ENCODE measurements around the gene ST6GALNAC1. TPM values are rescaled to one million over a fixed set of nuclear protein-coding genes. Genes with fewer than 3 reads are reported as not detected.

The ST6GALNAC1 gene
- total and polyA plus RNA-seq, 2 of the 13 experiments (the other 11 are each of a cell fraction or from before 2014, with no cell fraction given), result not detected

- TF ChIP-seq ZKSCAN5 (CRISPR knock-in tag; IDR thresholded peaks at IDR 0.05) (no peak), MAF1 (CRISPR knock-in tag; IDR thresholded peaks at IDR 0.05; ENCODE audit: borderline replicate concordance) (no peak), PBX3 (CRISPR knock-in tag; IDR thresholded peaks at IDR 0.05; ENCODE audit: borderline replicate concordance) (peak; percentile 61; the same call in 1 of the 2 replicates), ZGPAT (CRISPR knock-in tag; IDR thresholded peaks at IDR 0.05) (peak; percentile 65), PHF20 (CRISPR knock-in tag; IDR thresholded peaks at IDR 0.05) (no peak), BCLAF1 (IDR thresholded peaks at IDR 0.05) (no peak), MBD4 (IDR thresholded peaks at IDR 0.05; ENCODE audit: borderline replicate concordance, low read length) (no peak), SUZ12 (IDR thresholded peaks at IDR 0.05; ENCODE audit: low read depth, low read length) (no peak), HNF1B (CRISPR knock-in tag; IDR thresholded peaks at IDR 0.05) (no peak), NFYC (CRISPR knock-in tag; IDR thresholded peaks at IDR 0.05) (peak; percentile 91), ZNF101 (CRISPR knock-in tag; IDR thresholded peaks at IDR 0.05; ENCODE audit: borderline replicate concordance, low read depth) (no peak), RNF219 (CRISPR knock-in tag; IDR thresholded peaks at IDR 0.05) (no peak), E2F2 (CRISPR knock-in tag; IDR thresholded peaks at IDR 0.05; ENCODE audit: borderline replicate concordance) (no peak), ETV5 (CRISPR knock-in tag; IDR thresholded peaks at IDR 0.05; ENCODE audit: borderline replicate concordance) (no peak), MYPOP (CRISPR knock-in tag; IDR thresholded peaks at IDR 0.05) (no peak), ZNF547 (CRISPR knock-in tag; IDR thresholded peaks at IDR 0.05) (no peak)
These were observed 30.3 kb downstream of the ST6GALNAC1 start (continued) for GRCh38 chr17:76612977-76613851.

Data from HepG2 (cell line).